GM21526 (cell line): ENCODE measurements around the gene NPBWR2.

Experiments used
- ATAC-seq: cut with Tn5 transposase; IDR thresholded peaks from one replicate; pipeline ENCODE4 v1.9.1; 2021; ENCODE audit warnings: moderate library complexity; ENCODE audit not compliant: unreplicated experiment, low FRiP score

The NPBWR2 gene

DNA sequence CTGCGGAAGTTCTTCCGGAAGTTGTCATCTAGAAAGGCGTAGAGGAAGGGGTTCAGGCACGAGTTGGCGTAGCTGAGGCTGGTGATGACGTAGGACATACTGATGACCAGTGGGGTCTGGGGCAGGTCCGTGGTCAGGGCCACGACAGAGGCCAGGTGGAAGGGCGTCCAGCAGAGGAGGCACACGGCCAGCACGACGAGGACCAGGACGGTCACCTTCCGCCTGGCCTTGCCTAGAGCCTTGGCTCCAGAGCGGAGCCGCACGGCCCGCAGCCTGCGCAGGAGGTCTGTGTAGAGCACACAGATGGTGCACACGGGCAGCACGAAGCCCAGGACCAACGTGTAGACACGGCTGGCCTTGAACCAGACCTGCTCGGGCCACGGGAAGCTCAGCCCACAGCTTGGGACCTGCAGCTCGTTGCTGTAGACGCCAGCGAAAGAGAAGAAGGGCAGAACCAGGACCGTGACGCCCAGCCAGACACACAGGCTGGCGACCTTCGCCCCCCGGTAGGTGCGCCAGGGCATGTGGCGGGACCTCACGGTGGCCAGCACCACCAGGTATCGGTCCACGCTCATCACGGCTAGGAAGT lies 1.4 kb downstream of the NPBWR2 start:
- ATAC-seq = no peak

DNA sequence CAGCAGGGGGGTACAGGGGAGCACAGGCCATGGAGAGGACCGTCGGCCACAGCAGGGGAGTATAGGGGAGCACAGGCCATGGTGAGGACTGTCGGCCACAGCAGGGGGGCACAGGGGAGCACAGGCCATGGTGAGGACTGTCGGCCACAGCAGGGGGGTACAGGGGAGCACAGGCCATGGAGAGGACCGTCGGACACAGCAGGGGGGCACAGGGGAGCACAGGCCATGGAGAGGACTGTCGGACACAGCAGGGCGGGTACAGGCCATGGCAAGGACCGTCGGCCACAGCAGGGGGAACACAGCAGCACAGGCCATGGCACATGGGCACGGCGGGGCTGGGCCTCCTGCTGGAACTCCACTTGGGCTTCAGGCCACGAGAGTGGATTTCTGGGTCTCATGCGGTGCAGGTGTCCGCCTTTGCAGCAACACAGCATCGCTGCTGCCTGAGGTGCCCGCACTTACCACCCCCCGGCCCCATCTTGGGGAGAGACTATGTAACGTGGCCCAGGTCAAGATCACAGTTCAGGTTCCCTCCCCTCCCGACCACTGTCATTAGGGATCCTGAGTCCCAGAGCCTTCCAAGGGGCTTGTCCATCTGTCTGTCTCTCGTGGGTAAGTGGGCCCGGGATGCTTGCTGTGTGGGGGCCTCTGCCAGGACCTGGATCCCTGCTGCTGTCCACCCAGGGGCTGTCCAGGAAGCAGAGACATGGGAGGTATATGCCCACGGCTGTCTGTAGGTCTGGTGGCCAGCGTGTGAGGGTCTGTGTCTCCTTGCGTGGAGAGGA lies 2.5 kb downstream of the NPBWR2 start:
- ATAC-seq = no peak

DNA sequence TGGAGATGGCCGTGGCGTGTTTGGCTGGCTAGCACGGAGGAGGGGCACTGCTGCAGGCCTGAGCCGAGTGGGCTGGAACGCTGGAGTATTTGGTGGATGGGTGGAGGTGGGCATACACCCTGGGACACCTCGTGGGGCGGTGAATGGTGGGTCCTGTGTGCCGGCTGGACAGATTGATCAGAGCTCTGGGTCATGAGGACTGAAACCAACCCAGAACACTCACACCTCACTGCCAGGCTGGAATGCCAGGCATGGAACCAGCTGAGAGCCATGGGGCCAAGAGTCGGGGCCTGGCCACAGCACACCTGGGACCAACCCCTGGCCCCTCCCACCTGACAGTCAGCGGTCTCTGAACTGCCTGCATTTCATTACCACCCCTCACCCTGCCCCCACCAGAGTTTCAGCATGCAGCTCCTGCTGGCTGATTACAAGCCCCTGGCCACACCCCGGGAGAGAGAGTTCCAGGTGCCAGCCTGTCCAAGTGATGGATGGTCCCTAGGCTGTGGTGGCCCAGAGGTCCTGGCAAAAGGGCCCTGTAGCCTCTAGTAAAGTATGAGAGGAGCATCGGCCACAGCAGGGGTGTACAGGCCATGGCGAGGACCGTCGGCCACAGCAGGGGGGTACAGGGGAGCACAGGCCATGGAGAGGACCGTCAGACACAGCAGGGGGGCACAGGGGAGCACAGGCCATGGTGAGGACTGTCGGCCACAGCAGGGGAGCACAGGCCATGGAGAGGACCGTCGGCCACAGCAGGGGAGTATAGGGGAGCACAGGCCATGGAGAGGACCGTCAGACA lies 3.3 kb downstream of the NPBWR2 start:
- no peak for ATAC-seq

DNA sequence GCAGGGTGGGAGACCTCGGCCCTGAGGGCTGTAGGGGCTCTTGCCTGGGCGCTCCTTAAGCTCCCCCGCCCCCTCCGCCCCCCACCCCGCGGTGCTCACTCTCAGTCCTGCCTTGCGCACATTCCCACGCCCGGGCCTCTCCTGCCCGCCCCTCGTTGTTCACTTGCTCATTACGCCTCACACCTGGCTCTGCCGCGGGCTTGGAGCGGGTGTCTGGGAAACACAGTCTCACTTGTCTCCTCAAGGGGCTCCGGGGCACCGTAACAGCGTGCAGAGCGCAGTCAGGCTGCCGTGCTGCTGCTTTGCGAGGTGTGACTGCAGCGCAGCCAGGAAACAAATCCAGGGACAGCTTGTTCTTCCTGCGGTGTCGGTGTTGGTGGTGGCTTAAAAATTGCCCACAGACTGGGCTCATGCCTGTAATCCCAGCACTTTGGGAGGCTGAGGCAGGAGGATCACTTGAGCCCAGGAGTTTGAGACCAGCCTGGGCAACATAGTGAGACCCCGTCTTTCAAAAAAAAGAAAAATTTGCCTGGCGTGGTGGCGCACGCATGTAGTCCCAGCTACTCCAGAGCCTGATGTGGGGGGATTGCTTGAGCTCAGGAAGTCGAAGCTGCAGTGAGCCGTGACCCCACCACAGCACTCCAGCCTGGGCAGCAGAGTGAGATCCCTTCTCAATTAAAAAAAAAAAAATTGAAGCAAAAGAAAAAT lies 4.6 kb downstream of the NPBWR2 start:
- ATAC-seq = no peak

DNA sequence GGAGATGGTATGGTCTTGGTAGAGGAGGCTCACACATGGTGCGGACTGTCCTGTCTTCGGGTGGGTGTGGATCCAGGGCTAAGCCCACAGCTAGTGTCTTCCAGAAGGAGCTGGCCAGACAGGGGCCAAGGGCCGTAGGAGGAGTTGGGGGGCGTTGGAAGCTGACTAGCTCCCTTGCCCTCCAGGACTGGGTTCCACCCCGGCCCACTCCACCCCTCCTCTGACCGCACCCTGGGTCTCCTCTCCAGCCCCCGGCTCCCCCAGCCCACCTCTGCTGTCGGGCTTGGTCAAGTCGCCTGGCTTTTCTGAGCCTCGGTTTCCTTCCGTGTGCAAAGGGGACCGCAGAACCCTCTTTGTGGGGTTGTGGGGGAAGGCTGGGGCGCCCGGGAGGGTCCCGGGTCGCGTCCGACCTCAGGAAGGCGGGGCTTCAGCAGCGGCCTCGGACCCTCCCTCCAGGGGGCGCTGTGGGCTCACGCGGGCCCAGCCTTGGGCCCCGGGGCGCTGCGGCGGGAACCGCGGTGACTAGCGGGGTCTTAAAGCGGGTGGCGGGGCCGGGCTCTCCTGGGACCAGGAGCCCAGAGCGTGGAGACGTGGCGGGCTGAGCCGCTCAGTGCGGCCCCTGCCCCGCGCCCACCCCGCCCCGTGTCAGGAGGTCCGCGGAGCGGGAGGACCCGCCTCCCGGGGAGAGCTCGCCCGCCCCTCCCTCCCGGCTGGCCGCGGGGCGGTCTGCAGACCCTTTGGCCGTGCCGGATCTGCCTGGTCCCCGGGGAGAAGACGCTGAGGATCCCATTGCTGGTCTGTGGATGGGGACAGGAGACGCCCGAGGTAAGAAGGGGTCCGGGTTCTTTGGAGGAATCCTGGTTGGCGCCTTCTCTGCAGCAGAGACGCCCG lies 5.4 kb downstream of the NPBWR2 start:
- no peak for ATAC-seq

DNA sequence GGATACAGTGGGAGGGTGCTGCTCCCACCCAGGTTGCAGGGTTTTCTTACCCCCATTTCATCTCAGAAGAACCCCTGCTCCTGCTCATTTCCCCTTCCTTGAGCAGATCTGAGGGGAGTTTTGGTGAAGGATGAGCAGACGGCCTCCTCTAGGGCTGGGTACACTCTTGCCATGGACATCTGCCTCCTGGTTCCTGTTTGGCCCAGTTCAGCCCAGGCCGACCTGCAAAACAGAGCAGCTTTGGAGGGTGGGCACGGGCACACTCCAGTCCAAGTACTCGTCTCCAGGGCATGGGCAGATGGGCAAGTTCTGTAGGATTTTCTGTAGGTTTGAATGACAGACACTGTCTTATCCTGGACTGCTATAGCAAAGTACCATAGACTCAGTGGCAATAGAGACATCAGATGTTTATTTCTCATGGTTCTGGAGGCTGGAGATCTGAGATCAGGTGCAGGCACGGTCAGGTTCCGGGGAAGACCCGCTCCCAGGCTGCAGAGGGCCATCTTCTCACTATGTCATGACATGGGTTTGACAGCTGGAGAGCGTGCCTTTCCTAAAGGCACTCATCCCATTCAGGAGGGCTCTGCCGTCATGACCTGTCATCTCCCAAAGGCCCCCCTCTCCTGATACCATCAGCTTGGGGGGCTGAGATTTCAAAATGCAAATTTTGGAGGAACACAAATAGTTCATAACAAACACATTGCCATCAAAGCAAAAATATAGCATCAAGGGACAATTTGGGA lies 6.2 kb downstream of the NPBWR2 start:
- ATAC-seq = no peak

DNA sequence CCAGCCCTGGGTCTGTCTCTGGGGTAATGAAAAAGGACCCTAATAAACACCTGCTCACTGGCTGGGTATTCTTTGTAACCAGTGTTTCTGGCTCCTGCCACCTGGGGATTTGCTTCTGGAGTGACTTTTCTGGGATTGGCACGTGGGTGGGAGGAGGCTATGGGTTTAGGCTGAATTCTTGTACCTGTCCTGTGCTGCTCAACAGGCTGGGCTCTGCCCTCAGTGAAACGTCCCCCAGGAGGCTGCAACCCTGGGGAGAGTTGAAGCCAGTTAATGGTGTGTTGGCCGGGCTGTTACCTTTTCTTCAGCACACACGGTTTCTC lies 6.8 kb downstream of the NPBWR2 start:
- ATAC-seq = no peak

DNA sequence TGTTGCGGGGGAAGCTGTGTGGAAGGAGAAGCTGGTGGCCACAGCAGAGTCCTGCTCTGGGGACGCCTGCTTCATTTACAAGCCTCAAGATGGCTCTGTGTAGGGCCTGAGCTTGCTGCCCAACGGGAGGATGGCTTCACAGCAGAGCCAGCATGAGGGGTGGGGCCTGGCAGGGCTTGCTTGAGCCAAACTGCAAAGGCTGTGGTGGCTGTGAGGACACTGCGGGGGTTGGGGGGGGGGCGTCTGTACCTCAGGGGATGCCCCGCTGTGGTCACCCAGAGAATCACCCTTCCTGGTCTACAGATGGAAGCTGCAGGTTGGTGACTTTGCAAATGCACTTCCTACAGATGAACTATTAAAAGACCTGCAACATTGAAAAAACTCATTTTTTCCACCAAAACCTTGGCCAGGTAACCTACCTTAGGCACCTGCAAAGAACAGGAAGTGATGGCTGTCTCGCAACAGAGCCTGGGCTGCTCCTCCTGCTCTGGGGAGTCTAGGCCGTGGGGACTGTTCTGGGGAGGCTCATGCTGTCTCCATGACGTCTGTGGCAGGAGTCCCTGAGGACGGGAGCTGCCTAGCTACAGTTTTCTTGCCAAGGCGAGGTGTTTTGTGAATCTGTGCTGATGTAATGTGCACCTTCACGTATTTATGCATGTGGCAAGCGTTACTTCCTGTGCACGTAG lies 7.3 kb downstream of the NPBWR2 start:
- no peak for ATAC-seq

DNA sequence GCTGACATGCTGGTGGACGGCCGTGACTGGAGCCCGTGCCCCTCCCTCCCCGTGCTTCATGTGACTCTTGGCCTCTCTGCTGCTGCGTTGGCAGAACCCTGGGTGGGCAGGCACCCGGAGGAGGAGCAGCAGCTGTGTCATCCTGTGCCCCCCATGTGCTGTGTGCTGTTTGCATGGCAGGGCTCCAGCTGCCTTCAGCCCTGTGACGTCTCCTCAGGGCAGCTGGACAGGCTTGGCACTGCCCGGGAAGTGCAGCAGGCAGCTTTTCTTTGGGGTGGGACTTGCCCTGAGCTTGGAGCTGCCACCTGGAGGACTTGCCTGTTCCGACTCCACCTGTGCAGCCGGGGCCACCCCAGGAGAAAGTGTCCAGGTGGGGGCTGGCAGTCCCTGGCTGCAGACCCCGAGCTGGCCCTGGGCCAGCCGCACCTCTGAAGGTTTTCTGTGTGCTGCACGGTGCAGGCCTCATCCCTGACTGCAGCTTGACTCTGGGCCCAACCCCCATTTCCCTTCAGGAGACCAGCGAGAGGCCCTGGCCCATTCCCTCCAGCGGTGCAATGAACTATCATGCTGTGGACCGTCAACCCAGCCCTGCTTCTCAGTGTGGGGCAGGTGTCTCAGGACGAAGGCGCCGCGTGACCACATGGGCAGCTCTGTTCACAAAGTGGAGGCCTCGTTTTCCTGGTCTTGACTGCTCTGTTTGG lies 8.1 kb downstream of the NPBWR2 start:
- ATAC-seq = no peak

DNA sequence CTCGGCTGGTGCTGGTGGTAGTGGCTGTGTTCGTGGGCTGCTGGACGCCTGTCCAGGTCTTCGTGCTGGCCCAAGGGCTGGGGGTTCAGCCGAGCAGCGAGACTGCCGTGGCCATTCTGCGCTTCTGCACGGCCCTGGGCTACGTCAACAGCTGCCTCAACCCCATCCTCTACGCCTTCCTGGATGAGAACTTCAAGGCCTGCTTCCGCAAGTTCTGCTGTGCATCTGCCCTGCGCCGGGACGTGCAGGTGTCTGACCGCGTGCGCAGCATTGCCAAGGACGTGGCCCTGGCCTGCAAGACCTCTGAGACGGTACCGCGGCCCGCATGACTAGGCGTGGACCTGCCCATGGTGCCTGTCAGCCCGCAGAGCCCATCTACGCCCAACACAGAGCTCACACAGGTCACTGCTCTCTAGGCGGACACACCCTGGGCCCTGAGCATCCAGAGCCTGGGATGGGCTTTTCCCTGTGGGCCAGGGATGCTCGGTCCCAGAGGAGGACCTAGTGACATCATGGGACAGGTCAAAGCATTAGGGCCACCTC lies 8.8 kb downstream of the NPBWR2 start:
- no peak for ATAC-seq

DNA sequence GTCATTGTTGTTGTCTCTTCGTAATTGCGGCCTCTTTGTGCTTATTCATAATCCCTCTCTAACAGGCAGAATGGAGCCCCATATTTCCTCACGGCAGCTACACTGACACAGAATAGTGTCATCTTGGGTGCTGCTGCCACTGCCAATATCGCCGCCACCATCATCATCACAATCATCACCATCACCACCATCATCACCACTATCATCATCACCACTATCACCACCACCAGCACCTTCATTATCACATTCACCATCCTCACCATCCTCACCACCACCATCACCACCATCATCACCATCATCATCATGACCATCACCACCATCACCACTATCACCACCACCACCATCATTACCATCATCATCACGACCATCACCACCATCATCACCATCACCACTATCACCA lies 10.8 kb downstream of the NPBWR2 start:
- ATAC-seq = no peak

DNA sequence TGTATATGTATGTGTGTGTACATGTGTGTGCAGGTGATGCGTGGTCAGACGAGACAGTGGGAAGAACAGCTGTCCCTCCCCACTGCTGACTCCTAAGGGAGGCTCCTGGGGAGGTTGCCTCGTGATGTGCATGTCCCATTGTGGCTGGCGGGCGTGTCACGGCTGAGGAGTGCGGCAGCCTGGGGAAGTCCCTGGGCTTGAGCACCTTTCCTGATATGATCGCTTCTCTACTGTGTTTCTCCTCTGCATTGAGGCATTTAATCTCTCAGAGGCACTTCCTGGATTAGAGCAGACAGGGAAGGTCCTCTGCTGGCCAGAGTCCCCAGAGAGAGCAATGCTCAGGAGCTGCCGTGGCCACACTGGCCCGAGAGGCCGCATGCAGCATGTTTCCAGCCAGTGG lies 11.4 kb downstream of the NPBWR2 start:
- ATAC-seq = no peak

DNA sequence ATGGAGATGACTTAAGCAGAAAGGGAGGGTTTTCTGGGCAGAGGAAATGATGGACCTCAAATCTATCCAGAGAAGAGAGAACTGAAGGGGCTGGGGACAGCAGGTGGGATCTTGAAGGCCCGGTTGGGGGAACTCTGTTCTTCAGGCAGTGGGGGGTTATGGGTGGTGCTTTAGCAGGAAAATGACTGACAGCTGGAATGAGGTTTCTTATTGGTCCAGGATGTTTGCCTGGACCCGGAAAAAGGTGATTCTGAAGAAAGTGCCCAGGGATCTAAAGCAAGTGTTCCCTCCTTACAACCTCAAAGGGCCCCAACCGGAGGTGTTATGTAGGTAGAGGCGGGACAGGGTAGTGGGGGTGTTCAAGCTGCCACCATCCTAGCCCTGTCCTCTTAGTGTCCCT lies 11.9 kb downstream of the NPBWR2 start:
- ATAC-seq = no peak

DNA sequence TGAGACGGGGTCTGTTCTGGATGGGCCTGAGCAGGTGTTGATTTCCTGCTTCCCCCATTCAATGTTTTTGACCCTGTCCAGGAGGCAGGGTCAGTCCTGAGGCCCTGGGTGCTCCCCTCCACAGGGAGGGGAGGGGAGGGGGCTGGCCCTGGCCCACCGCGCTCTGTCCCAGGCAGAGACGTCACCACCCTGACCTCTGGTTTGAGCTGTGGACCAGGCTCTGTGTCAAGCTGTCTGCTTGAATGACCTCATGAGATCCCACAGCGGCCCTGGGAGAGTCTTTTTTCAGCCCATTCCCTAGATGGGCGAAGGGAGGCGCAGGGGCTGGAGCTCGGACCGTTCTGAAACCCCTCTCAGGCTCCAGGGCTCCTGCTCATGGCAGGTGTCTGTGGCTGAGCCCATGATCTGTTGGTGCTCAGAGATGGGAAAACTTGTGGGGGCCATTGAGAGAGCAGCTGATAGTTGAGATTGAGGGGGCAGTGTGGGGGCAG lies 14.3 kb downstream of the NPBWR2 start:
- no peak for ATAC-seq

DNA sequence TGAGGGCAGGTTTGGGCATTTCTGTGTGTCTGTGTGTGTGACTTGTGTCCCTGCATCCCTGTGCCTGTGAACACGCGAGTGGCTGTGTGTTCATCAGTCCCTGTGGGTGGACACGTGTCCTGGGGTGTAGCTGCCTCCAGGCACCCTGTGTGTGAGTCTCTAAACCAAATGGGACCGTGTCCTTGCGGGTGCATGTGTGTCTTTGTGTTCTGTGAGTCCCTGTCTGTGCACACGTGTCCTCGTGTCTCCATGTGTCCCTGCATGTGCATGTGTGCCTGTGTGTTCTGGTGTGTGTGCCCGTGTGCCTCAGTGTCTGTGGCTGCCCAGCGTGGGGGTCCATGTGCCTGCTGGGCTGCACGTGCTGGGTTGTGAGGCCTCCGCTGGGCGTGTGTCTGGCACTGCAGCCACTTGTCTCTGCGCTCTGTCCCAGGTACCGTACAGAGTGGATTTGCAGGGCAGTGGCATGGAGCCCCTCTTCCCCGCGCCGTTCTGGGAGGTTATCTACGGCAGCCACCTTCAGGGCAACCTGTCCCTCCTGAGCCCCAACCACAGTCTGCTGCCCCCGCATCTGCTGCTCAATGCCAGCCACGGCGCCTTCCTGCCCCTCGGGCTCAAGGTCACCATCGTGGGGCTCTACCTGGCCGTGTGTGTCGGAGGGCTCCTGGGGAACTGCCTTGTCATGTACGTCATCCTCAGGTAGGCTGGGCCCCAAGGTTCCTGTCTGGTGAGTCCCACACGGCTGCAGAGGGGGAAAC lies 14.9 kb downstream of the NPBWR2 start:
- no peak for ATAC-seq

DNA sequence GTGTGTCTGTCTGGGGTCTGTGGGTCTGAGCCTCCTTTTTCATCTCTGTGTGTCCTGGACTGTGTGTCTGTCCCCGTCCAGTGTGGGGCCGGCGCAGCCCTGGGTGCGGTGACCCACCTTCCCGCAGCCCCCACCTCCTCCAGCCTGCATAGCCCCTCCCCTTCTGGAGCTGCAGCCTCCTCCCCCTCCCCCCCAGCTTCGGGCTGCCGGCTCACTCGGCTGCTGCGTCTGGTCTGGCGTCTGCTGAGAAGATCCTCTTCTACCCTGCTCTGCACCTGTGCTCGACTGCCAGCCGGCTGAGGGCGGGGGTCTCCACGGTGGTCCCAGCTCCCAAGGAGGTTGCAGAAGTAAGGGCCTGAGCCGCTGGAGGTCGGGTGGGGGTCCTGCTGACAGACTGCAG lies 15.6 kb downstream of the NPBWR2 start:
- no peak for ATAC-seq

DNA sequence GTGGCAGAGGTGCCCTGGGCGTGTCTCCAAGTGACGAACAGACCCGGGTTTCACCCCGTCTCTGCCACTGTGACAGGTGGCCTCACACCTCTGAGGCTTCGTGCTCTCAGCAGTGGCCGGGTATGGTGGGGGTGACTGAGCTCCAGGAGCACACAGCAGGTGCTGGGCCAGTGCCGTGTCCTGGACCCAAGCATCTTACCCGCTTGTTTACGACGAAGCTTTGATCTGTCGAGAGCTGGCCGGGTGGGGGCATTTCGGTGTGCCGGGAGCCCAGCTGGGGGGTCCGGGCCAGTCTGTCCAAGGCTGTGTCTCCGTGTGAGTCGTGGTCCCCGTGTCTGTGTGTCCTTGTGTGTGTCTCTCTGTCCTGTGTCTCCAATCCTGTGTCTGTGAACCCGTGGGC lies 16.0 kb downstream of the NPBWR2 start:
- no peak for ATAC-seq
